Panc1 (cell line): ENCODE measurements around the gene EEA1. TPM values are rescaled to one million over a fixed set of nuclear protein-coding genes. Genes with fewer than 3 reads are reported as not detected.

Experiments
- ATAC-seq: fragments of 200-7000 bp; cut with Tn5 transposase; 2 replicates; pipeline ENCODE4 v1.9.1; 2020; ENCODE audit warnings: mild to moderate bottlenecking, moderate library complexity
- Bru-seq: library from RNA; stranded (reverse); fragments of 400-500 nt; gene quantifications from one replicate; lab custom pipeline; 2021; lab: Mats Ljungman, UMichigan
- BruChase-seq, 2 experiments: library from RNA; stranded (reverse); fragments of 400-500 nt; gene quantifications; one replicate each; lab custom pipeline; 2021; lab: Mats Ljungman, UMichigan
- BruUV-seq: library from RNA; stranded (reverse); fragments of 400-500 nt; replicated peaks from 2 replicates; lab custom pipeline; 2021; lab: Mats Ljungman, UMichigan
- CTCF ChIA-PET: fragments of 300-600 bp; sonication (Branson Sonifier 250); formaldehyde crosslinking; loops from one replicate; lab custom pipeline; 2022; ENCODE audit warnings: antibody characterized with exemption; lab: Charles Lee
- POLR2A ChIA-PET: fragments of 300-600 bp; sonication (Branson Sonifier 250); formaldehyde crosslinking; loops from one replicate; lab custom pipeline; 2022; ENCODE audit warnings: antibody characterized with exemption; lab: Charles Lee
- DNase-seq: peaks from one replicate; pipeline ENCODE4 v3.0.0-alpha.2; 2010; ENCODE audit warnings: low read depth, low spot score
- H3K27ac ChIP-seq: 2 replicates; pipeline ENCODE4 v1.5.1; 2011; ENCODE audit warnings: mild to moderate bottlenecking, low read length, inconsistent platforms
- H3K27me3 ChIP-seq: fragments of 200-500 bp; sonication (Bioruptor generic); 2 replicates; pipeline ENCODE4 v1.6.0; 2014; ENCODE audit warnings: low read length, inconsistent platforms; ENCODE audit not compliant: control insufficient read depth, insufficient read depth
- H3K36me3 ChIP-seq: fragments of 200-500 bp; sonication (Bioruptor generic); 2 replicates; pipeline ENCODE4 v1.5.1; 2014; ENCODE audit warnings: inconsistent platforms, mild to moderate bottlenecking, low read length, moderate library complexity; ENCODE audit not compliant: control insufficient read depth, insufficient read depth
- H3K4me1 ChIP-seq: 2 replicates; pipeline ENCODE4 v1.5.1; 2011; ENCODE audit warnings: inconsistent platforms, mild to moderate bottlenecking, low read length, moderate library complexity; ENCODE audit not compliant: control insufficient read depth, insufficient read depth
- H3K4me3 ChIP-seq, 2 experiments: 2 replicates each; pipeline ENCODE4 v1.5.1; 2011 to 2012; ENCODE audit warnings: low read depth in 2 of 2, low read length in 2 of 2, mild to moderate bottlenecking in 2 of 2, inconsistent platforms in 1 of 2, moderate library complexity in 1 of 2
- H3K9me3 ChIP-seq: fragments of 200-500 bp; sonication (Bioruptor generic); 2 replicates; pipeline ENCODE4 v1.5.1; 2014; ENCODE audit warnings: low read depth, mild to moderate bottlenecking, inconsistent platforms, low read length, moderate library complexity; ENCODE audit not compliant: control insufficient read depth, insufficient read depth
- POLR2AphosphoS5 ChIP-seq: IDR thresholded peaks from 2 replicates; pipeline ENCODE4 v1.6.1; 2012; ENCODE audit warnings: mild to moderate bottlenecking, low read depth, low read length, moderate library complexity
- SIN3A ChIP-seq: IDR thresholded peaks from 2 replicates; pipeline ENCODE4 v1.6.1; 2012; ENCODE audit warnings: low read depth, mild to moderate bottlenecking, low read length, moderate library complexity, borderline replicate concordance; ENCODE audit not compliant: insufficient read depth
- TCF7L2 ChIP-seq: IDR thresholded peaks from 2 replicates; pipeline ENCODE4 v1.6.1; 2011; ENCODE audit warnings: mild to moderate bottlenecking, low read depth, low read length, inconsistent platforms
- in situ Hi-C: cut with HindIII; loops from 2 replicates; pipeline ENCODE4 v1.10.0; 2016; ENCODE audit warnings: low sequenced_read_pairs, low pct_unique_long_range_greater_than_20kb
- intact Hi-C: fragments of 100-400 bp; cut with micrococcal nuclease; formaldehyde crosslinking; loops from one replicate; pipeline ENCODE4 v1.10.0; 2022; ENCODE audit not compliant: unreplicated experiment
- long read RNA-seq: library from polyadenylated mRNA; unstranded; transcript quantifications from one replicate; pipeline ENCODE4 v2.0.0, GENCODE V29; 2021; ENCODE audit not compliant: unreplicated experiment
- polyA plus RNA-seq: library from polyadenylated mRNA; unstranded; fragments of >200 nt; gene quantifications from one replicate; pipeline ENCODE4 v1.2.1, GENCODE V29; 2012; ENCODE audit warnings: missing spikeins; ENCODE audit not compliant: insufficient read length
- total RNA-seq: library from RNA; stranded (reverse); gene quantifications from one replicate; pipeline ENCODE4 v1.2.1, GENCODE V29; 2021; ENCODE audit not compliant: unreplicated experiment
- TF ChIP-seq, protein P1 (sequence below), 2 experiments: IDR thresholded peaks; 2 replicates each; pipeline ENCODE4 v1.6.1; 2011 to 2012; ENCODE audit warnings: low read depth in 2 of 2, control low read depth in 1 of 2, low read length in 1 of 2, mild to moderate bottlenecking in 1 of 2, moderate library complexity in 1 of 2; ENCODE audit not compliant: insufficient read depth in 1 of 2
- TF ChIP-seq, protein P2 (sequence below): fragments of 450-650 bp; IDR thresholded peaks from 2 replicates; pipeline ENCODE4 v1.5.1; 2017; ENCODE audit warnings: mild to moderate bottlenecking

The EEA1 gene
- total RNA-seq (15.1 TPM), Bru-seq, nascent RNA (percentile 70 among the genes with signal in this experiment), BruChase-seq, experiment 1, labeled RNA remaining after a 2-hour chase (percentile 66 among the genes with signal in this experiment), BruChase-seq, experiment 2, labeled RNA remaining after a 6-hour chase (percentile 75 among the genes with signal in this experiment)
- polyA plus RNA-seq, result 2.6 TPM
- long read RNA-seq, partial matches to known transcripts, result 19 of 23 reads
- long read RNA-seq, other reads (novel, unspliced or antisense), result 4 of 23 reads

DNA sequence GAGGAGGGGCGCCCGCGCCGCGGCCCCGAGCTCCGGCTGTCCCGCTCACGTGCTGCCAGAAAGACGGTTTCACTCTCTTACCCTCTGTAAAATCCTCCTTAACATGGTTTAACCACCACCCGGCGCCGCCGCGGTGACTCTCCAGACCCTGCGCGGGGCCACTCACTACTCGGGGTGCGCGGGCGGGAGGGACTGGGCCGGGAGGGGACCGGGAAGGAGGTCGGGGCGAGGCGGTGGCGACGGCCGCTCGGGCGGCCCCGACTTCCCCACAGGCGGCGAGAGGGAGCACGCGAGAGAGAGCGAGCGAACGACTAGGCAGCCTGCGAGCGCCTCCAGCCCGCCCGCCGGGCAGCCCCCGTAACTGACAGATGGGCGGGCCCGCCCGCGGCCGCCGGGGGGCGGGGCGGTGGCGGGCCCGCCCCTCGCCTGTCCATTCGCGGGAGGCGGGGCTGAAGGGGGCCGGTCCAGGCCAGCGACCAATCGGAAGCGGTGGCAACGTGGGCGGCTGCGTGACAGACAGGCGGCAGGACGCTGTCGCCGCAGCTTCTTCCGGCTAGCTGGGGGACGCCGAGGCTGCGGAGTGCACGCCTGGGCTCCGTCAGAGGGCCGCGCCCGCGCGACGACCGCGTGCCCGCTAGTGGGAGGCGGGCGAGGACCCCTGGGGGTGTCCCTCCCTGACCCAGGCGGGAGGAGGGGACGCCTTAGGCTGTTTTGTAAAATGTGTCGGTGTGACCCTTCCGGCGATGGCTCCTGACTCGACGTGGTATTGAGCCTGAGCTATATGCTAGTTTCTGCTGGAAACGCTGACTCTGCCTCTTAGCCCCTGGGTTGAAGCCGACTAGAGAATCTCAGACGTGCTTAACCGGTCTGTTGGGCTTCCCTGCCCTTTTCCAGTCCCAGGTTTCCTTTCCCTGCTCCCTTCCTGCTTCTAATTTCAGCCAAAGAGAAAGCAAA lies at the start of gene EEA1:
TSS of gene EEA1 (minus strand) at position 334 of the 954 bp plus-strand sequence. CDS start at position 105, 229 bp downstream.
- no peaks in the 10 kb centered on the region for H3K27me3 ChIP-seq
- peak within 1 kb of the TSS; percentile 91 for H3K27ac ChIP-seq
- no peaks in the 10 kb centered on the region for H3K9me3 ChIP-seq
- ChIA-PET CTCF (no interaction called here), POLR2A (no interaction called here)
- H3K4me1 ChIP-seq, result peaks cover 22% of the 10 kb centered on the region
- H3K36me3 ChIP-seq, result no peaks in the 10 kb centered on the region
- in situ Hi-C loops (no loop called here), intact Hi-C loops (loop anchor here (5.0 kb wide), 1 partner anchor 142 kb away; no protein-coding TSS in a partner anchor)
- ATAC-seq (peak; percentile 97), DNase-seq (peak; percentile 47)
- H3K4me3 ChIP-seq, result peak within 1 kb of the TSS; percentile 57 to 95
- no TSS peak for BruUV-seq
- TF ChIP-seq POLR2AphosphoS5 (peak; percentile 71; the same call in 1 of the 2 replicates), TCF7L2 (peak; percentile 46; the same call in 1 of the 2 replicates), SIN3A (peak; percentile 75; the same call in 1 of the 2 replicates)
- TF ChIP-seq, protein P1, sequence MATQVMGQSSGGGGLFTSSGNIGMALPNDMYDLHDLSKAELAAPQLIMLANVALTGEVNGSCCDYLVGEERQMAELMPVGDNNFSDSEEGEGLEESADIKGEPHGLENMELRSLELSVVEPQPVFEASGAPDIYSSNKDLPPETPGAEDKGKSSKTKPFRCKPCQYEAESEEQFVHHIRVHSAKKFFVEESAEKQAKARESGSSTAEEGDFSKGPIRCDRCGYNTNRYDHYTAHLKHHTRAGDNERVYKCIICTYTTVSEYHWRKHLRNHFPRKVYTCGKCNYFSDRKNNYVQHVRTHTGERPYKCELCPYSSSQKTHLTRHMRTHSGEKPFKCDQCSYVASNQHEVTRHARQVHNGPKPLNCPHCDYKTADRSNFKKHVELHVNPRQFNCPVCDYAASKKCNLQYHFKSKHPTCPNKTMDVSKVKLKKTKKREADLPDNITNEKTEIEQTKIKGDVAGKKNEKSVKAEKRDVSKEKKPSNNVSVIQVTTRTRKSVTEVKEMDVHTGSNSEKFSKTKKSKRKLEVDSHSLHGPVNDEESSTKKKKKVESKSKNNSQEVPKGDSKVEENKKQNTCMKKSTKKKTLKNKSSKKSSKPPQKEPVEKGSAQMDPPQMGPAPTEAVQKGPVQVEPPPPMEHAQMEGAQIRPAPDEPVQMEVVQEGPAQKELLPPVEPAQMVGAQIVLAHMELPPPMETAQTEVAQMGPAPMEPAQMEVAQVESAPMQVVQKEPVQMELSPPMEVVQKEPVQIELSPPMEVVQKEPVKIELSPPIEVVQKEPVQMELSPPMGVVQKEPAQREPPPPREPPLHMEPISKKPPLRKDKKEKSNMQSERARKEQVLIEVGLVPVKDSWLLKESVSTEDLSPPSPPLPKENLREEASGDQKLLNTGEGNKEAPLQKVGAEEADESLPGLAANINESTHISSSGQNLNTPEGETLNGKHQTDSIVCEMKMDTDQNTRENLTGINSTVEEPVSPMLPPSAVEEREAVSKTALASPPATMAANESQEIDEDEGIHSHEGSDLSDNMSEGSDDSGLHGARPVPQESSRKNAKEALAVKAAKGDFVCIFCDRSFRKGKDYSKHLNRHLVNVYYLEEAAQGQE (IDR thresholded peaks at IDR 0.05; ENCODE audit: insufficient read depth in 1 of 2, low read depth in 2 of 2, low read length in 1 of 2), result no peak
- TF ChIP-seq, protein P2, sequence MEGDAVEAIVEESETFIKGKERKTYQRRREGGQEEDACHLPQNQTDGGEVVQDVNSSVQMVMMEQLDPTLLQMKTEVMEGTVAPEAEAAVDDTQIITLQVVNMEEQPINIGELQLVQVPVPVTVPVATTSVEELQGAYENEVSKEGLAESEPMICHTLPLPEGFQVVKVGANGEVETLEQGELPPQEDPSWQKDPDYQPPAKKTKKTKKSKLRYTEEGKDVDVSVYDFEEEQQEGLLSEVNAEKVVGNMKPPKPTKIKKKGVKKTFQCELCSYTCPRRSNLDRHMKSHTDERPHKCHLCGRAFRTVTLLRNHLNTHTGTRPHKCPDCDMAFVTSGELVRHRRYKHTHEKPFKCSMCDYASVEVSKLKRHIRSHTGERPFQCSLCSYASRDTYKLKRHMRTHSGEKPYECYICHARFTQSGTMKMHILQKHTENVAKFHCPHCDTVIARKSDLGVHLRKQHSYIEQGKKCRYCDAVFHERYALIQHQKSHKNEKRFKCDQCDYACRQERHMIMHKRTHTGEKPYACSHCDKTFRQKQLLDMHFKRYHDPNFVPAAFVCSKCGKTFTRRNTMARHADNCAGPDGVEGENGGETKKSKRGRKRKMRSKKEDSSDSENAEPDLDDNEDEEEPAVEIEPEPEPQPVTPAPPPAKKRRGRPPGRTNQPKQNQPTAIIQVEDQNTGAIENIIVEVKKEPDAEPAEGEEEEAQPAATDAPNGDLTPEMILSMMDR, result peak; percentile 29; the same call in 1 of the 2 replicates

DNA sequence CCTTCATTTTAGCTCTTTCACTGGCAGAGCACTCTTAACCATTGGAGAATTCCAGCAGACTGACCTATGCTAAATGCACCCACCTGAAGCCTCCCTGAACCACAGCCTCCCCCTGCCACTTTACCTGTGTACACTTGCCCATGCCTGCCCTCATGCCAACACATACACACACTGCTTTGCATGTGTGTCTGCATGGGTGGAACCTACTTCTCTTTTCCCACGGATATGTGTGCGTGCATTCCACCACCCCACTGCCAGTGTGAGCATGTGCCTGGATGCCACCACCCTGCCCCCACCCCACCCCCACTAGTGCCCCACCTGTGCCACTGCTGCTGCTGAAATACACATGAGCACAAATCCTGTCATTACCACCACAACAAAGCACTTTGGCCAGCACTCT lies 49.5 kb upstream of the EEA1 start:
- Histone ChIP-seq H3K4me1 (no peaks in the 10 kb centered on the region; the same call in 1 of the 2 replicates), H3K36me3 (no peaks in the 10 kb centered on the region), H3K9me3 (no peaks in the 10 kb centered on the region), H3K27me3 (no peaks in the 10 kb centered on the region), H3K4me3 (no peak overlapping the region), H3K27ac (no peak overlapping the region)
- BruUV-seq, result no TSS peak
- DNase-seq (no peak), ATAC-seq (no peak)
- TF ChIP-seq, protein P2, result no peak
- TF ChIP-seq, protein P1 (IDR thresholded peaks at IDR 0.05; ENCODE audit: insufficient read depth in 1 of 2, low read depth in 2 of 2, low read length in 1 of 2), result no peak
- TF ChIP-seq POLR2AphosphoS5 (no peak), SIN3A (no peak), TCF7L2 (no peak)
- in situ Hi-C loops, result no loop called here
- intact Hi-C loops, result no loop called here
- POLR2A ChIA-PET, result no interaction called here
- CTCF ChIA-PET, result no interaction called here
